HG02973 (cell line): Measurements from ENCODE around the gene FGF18.
"Not testable (repeated sequence)": the region's sequence is repeated elsewhere in the genome, so short reads cannot be mapped to it uniquely, and the experiment has no call there.

ENCODE experiments used
- ATAC-seq: cut with Tn5 transposase; IDR thresholded peaks from one replicate; pipeline ENCODE4 v1.9.1; 2021; ENCODE audit warnings: moderate library complexity; ENCODE audit not compliant: unreplicated experiment

FGF18 gene

GRCh38 chr5:171418982-171419687, at the start of gene FGF18:
Gene FGF18 (plus strand): TSS chr5:171419647. CDS start chr5:171420200, 553 bp downstream.
- peak; percentile 27 for ATAC-seq

GRCh38 chr5:171369898-171370297, 49.5 kb upstream of the FGF18 start:
- no peak for ATAC-seq

GRCh38 chr5:171370881-171371280, 48.6 kb upstream of the FGF18 start:
- ATAC-seq: not testable (repeated sequence)

GRCh38 chr5:171371326-171371725, 48.1 kb upstream of the FGF18 start:
- ATAC-seq: no peak

- ATAC-seq: no peak
Observed at GRCh38 chr5:171379961-171380360, 39.5 kb upstream of the FGF18 start.

- ATAC-seq: not testable (repeated sequence)
Observed at GRCh38 chr5:171384416-171384815, 35.0 kb upstream of the FGF18 start.

- ATAC-seq: not testable (repeated sequence)
Observed at GRCh38 chr5:171384999-171385398, 34.4 kb upstream of the FGF18 start.

- ATAC-seq: no peak
Observed at GRCh38 chr5:171386006-171386671, 33.3 kb upstream of the FGF18 start.

- ATAC-seq: no peak
Observed at GRCh38 chr5:171386861-171387344, 32.5 kb upstream of the FGF18 start.

- ATAC-seq: peak; percentile 82
Observed at GRCh38 chr5:171387345-171387969, 32.0 kb upstream of the FGF18 start, which contains the start of gene NPM1. Gene NPM1 (plus strand): TSS chr5:171387849. CDS start chr5:171387949, 100 bp downstream.

GRCh38 chr5:171387970-171388815, 31.3 kb upstream of the FGF18 start:
- ATAC-seq: peak; percentile 31

GRCh38 chr5:171388816-171389168, 30.7 kb upstream of the FGF18 start:
- no peak for ATAC-seq

- ATAC-seq: no peak
Observed at GRCh38 chr5:171390883-171391677, 28.4 kb upstream of the FGF18 start.

- no peak for ATAC-seq
Observed at GRCh38 chr5:171391996-171392577, 27.4 kb upstream of the FGF18 start.

- no peak for ATAC-seq
Observed at GRCh38 chr5:171392585-171393159, 26.8 kb upstream of the FGF18 start.

- no peak for ATAC-seq
Observed at GRCh38 chr5:171395042-171395441, 24.4 kb upstream of the FGF18 start.

GRCh38 chr5:171396583-171396982, 22.9 kb upstream of the FGF18 start:
- ATAC-seq: not testable (repeated sequence)

- no peak for ATAC-seq
Observed at GRCh38 chr5:171397190-171397589, 22.3 kb upstream of the FGF18 start.

- ATAC-seq: no peak
Observed at GRCh38 chr5:171397599-171397998, 21.8 kb upstream of the FGF18 start.
